K562 (cell line): ENCODE results near the gene LTBP1. TPM values are rescaled to one million over a fixed set of nuclear protein-coding genes. Genes with fewer than 3 reads are reported as not detected.

Source experiments
- ATAC-seq: fragments of 200-7000 bp; cut with Tn5 transposase; 3 replicates; pipeline ENCODE4 v1.9.1; 2020; ENCODE audit warnings: moderate library complexity
- BruUV-seq: library from RNA; stranded (reverse); fragments of 400-500 nt; replicated peaks from 2 replicates; lab custom pipeline; 2021; lab: Mats Ljungman, UMichigan
- CTCF ChIA-PET: fragments of 300-600 bp; formaldehyde crosslinking; extraction: SDS; loops from one replicate; lab custom pipeline; 2021; ENCODE audit warnings: low intra/inter-chr PET ratio; lab: Yijun Ruan, JAX
- POLR2A ChIA-PET: fragments of 300-600, 350-650 bp; sonication (Branson Sonifier 250); formaldehyde crosslinking; extraction: SDS; loops from one replicate; lab custom pipeline; 2021; ENCODE audit warnings: antibody characterized with exemption, inconsistent platforms; lab: Yijun Ruan, JAX
- DNase-seq, 4 experiments: peaks; one replicate each; pipeline versions ENCODE4 v3.0.0 to v3.0.0-alpha.2; 2011 to 2018; ENCODE audit warnings: low spot score in 3 of 4, mixed read lengths in 3 of 4; ENCODE audit errors: extremely low read depth in 1 of 4
- FAIRE-seq: peaks from 2 replicates; lab custom pipeline; 2011; peaks lifted over from hg19 to GRCh38; lab: Jason Lieb, UNC
- H2AFZ ChIP-seq: 2 replicates; pipeline ENCODE4 v1.6.0; 2011; ENCODE audit warnings: low read depth, low read length, control low read depth, inconsistent platforms
- H3K27ac ChIP-seq: fragments of 200-600 bp; 3 replicates; pipeline ENCODE4 v1.8.0; 2011; ENCODE audit warnings: low read depth, mild to moderate bottlenecking, control low read depth, inconsistent platforms, low read length, moderate library complexity, mixed read lengths; ENCODE audit errors: extremely low read depth
- H3K27me3 ChIP-seq, 2 experiments: fragments of 300-600 bp in 1 of 2; 2 replicates in 1 of 2; 3 replicates in 1 of 2; pipeline versions ENCODE4 v1.6.0 to v1.8.0; 2011; ENCODE audit warnings: inconsistent platforms in 2 of 2, low read length in 2 of 2, mild to moderate bottlenecking in 1 of 2, mixed read lengths in 1 of 2, moderate library complexity in 1 of 2; ENCODE audit not compliant: control insufficient read depth in 2 of 2, insufficient read depth in 2 of 2
- H3K36me3 ChIP-seq: fragments of 300-600 bp; 3 replicates; pipeline ENCODE4 v1.8.0; 2011; ENCODE audit warnings: mild to moderate bottlenecking, low read length, inconsistent platforms; ENCODE audit not compliant: control insufficient read depth, insufficient read depth
- H3K4me1 ChIP-seq, 2 experiments: fragments of 200-600 bp in 1 of 2; replicated peaks in 1 of 2; 2 replicates in 1 of 2; 3 replicates in 1 of 2; pipeline versions ENCODE4 v1.5.1 to v1.8.0; 2011; ENCODE audit warnings: inconsistent platforms in 2 of 2, low read length in 2 of 2, mild to moderate bottlenecking in 1 of 2, mixed read lengths in 1 of 2, moderate library complexity in 1 of 2; ENCODE audit not compliant: control insufficient read depth in 2 of 2, insufficient read depth in 2 of 2
- H3K4me2 ChIP-seq: 2 replicates; pipeline ENCODE4 v1.6.1; 2011; ENCODE audit warnings: low read length, control low read depth, inconsistent platforms, mixed read lengths; ENCODE audit not compliant: insufficient read depth
- H3K4me3 ChIP-seq: fragments of 200-600 bp; sonication (generic), shearing (Covaris generic); 2 replicates; pipeline ENCODE4 v1.5.1; 2016; ENCODE audit warnings: control low read depth, inconsistent platforms
- H3K79me2 ChIP-seq: fragments of 200-600 bp; 3 replicates; pipeline ENCODE4 v1.8.0; 2011; ENCODE audit warnings: low read length, inconsistent platforms; ENCODE audit not compliant: control insufficient read depth, insufficient read depth
- H3K9ac ChIP-seq, 2 experiments: 2 replicates each; pipeline versions ENCODE4 v1.6.0 to v1.6.1; 2011; ENCODE audit warnings: low read depth in 2 of 2, low read length in 2 of 2, control low read depth in 1 of 2, inconsistent platforms in 1 of 2, mild to moderate bottlenecking in 1 of 2, mixed read lengths in 1 of 2; ENCODE audit not compliant: insufficient read depth in 1 of 2
- H3K9me1 ChIP-seq: one replicate; pipeline ENCODE4 v1.6.0; 2011; ENCODE audit warnings: inconsistent platforms, mild to moderate bottlenecking, low read length, moderate library complexity; ENCODE audit not compliant: control insufficient read depth, insufficient read depth
- H3K9me3 ChIP-seq: replicated peaks from 2 replicates; pipeline ENCODE4 v1.5.1; 2011; ENCODE audit warnings: low read depth, low read length, inconsistent platforms; ENCODE audit not compliant: control insufficient read depth, insufficient read depth
- H4K20me1 ChIP-seq: replicated peaks from 2 replicates; pipeline ENCODE4 v1.6.1; 2011; ENCODE audit warnings: low read length, inconsistent platforms, mixed read lengths; ENCODE audit not compliant: control insufficient read depth, insufficient read depth
- CBFA2T3 ChIP-seq: fragments of 450-650 bp; IDR thresholded peaks from 2 replicates; pipeline ENCODE4 v1.6.1; 2017
- CCNT2 ChIP-seq: IDR thresholded peaks from 2 replicates; pipeline ENCODE4 v1.6.1; 2011; ENCODE audit warnings: borderline replicate concordance, low read depth, mild to moderate bottlenecking, moderate library complexity, mixed read lengths, low read length; ENCODE audit not compliant: insufficient read length; ENCODE audit errors: extremely low read depth
- GATA2 ChIP-seq: sonication (generic); formaldehyde crosslinking; IDR thresholded peaks from 2 replicates; pipeline ENCODE4 v1.4.0; 2020; ENCODE audit warnings: mild to moderate bottlenecking, missing genetic modification reagents
- HCFC1 ChIP-seq: IDR thresholded peaks from 2 replicates; pipeline ENCODE4 v1.6.1; 2012; ENCODE audit warnings: low read depth, low read length, improper control_type of control experiment
- JUN ChIP-seq, 2 experiments: sonication (generic) in 1 of 2; formaldehyde crosslinking in 1 of 2; IDR thresholded peaks; 2 replicates each; pipeline versions ENCODE4 v1.6.1 to v1.8.0; 2012 to 2022; ENCODE audit warnings: borderline replicate concordance in 2 of 2, mild to moderate bottlenecking in 2 of 2, improper control_type of control experiment in 1 of 2, low read depth in 1 of 2, low read length in 1 of 2, missing genetic modification reagents in 1 of 2
- KLF10 ChIP-seq: fragments of 250-450 bp; sonication (Bioruptor Pico); IDR thresholded peaks from 2 replicates; pipeline ENCODE4 v1.6.1; 2021; ENCODE audit warnings: matching md5 sums
- MXI1 ChIP-seq: IDR thresholded peaks from 2 replicates; pipeline ENCODE4 v1.6.1; 2011; ENCODE audit warnings: low read depth, mild to moderate bottlenecking, improper control_type of control experiment, low read length
- NFE2L1 ChIP-seq: fragments of 450-650 bp; IDR thresholded peaks from 2 replicates; pipeline ENCODE4 v1.6.1; 2016; ENCODE audit warnings: missing genetic modification characterization, low read depth, mild to moderate bottlenecking, missing compliant biosample characterization, moderate library complexity, borderline replicate concordance
- SNAPC5 ChIP-seq: fragments of 250-450 bp; sonication (Bioruptor Pico); IDR thresholded peaks from 2 replicates; pipeline ENCODE4 v1.8.0; 2021; ENCODE audit warnings: moderate library complexity, mild to moderate bottlenecking, inconsistent platforms
- ZNF133 ChIP-seq: fragments of 250-450 bp; sonication (Bioruptor Pico); IDR thresholded peaks from 2 replicates; pipeline ENCODE4 v1.4.0; 2020; ENCODE audit warnings: mild to moderate bottlenecking
- ZNF134 ChIP-seq: fragments of 250-450 bp; sonication (Bioruptor Pico); conservative IDR thresholded peaks from 2 replicates; pipeline ENCODE4 v1.4.0; 2020
- ZNF436 ChIP-seq: fragments of 250-450, 450-650 bp; sonication (Bioruptor Pico); formaldehyde crosslinking; IDR thresholded peaks from 2 replicates; pipeline ENCODE4 v1.7.0; 2020; ENCODE audit warnings: mild to moderate bottlenecking
- ZNF583 ChIP-seq: fragments of 250-450 bp; sonication (Bioruptor Pico); IDR thresholded peaks from 2 replicates; pipeline ENCODE4 v1.4.0; 2020
- ZNF830 ChIP-seq: fragments of 250-450 bp; sonication (Bioruptor Pico); IDR thresholded peaks from 2 replicates; pipeline ENCODE4 v1.5.0; 2021; ENCODE audit warnings: mild to moderate bottlenecking
- WGBS: fragments of 100-300 bp; shearing (Covaris generic); methylation state at CpG from one replicate; pipeline ENCODE4 v1.1.6; 2016; ENCODE audit warnings: low coverage, mixed read lengths; ENCODE audit not compliant: insufficient coverage; ENCODE audit errors: missing lambda C conversion rate; 5-methylcytosine and 5-hydroxymethylcytosine counted together
- in situ Hi-C: fragments of 300-500 bp; cut with MboI; formaldehyde crosslinking; loops from 4 replicates; pipeline ENCODE4 v1.15.0; 2018; ENCODE audit warnings: inconsistent platforms, mixed read lengths
- intact Hi-C: fragments of 100-400 bp; cut with micrococcal nuclease; formaldehyde crosslinking; loops from 2 replicates; pipeline ENCODE4 v1.14.2; 2022
- polyA plus RNA-seq, 8 experiments: library from polyadenylated mRNA; depleted of rRNA in 4 of 8; stranded (reverse) in 5 of 8; unstranded in 3 of 8; fragments of >200 nt; fragmentation: Nextera tagmentation in 2 of 8; fragmentation: Illumina TruSeq in 1 of 8; extraction: Ambion mirVana in 2 of 8; extraction: Trizol in 1 of 8; gene quantifications; 2 replicates each; pipeline versions ENCODE4 v1.2.1 to v1.2.3, GENCODE V29; 2011 to 2014; ENCODE audit warnings: inconsistent platforms in 1 of 8, missing spikeins in 1 of 8
- total RNA-seq, 7 experiments: library from RNA; depleted of rRNA in 6 of 7; stranded (reverse); fragments of >200 nt in 6 of 7; fragmentation: Illumina TruSeq in 2 of 7; extraction: Trizol in 2 of 7; gene quantifications; 2 replicates each; pipeline versions ENCODE4 v1.2.1 to v1.2.3, GENCODE V29; 2011 to 2021; ENCODE audit warnings: low replicate concordance in 1 of 7
- TF ChIP-seq, protein P1 (sequence below): sonication (generic); formaldehyde crosslinking; IDR thresholded peaks from 2 replicates; pipeline ENCODE4 v1.9.0; 2022; ENCODE audit warnings: mild to moderate bottlenecking, missing genetic modification reagents

The LTBP1 gene
- total and polyA plus RNA-seq, 9 of the 15 experiments (the other 6 are each of a cell fraction or from before 2014, with no cell fraction given) = 3.6 to 16.4 (median 8.5) TPM

DNA sequence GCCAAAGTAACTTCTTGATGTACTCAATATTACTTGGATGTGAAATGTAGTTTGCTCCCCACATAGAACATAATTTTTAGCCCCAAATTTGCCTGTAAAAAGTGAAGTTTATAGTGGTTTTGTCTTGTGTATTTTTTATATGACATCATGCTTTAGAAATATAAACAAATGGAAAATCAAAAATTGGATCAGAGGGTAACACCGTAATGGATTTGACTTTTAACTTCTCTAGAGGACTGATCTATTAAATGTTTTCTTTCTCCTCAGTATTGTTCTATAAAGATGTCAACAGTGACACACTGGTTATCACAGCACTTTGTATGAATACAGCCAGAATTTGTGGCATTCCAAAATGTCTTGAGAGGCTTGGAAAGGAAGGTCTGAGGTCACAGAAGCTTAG lies 484.1 kb downstream of the LTBP1 start (continued):
- TF ChIP-seq JUN (IDR thresholded peaks at IDR 0.05; ENCODE audit: borderline replicate concordance, low read depth, low read length) (no peak), JUN (CRISPR knock-in tag; IDR thresholded peaks at IDR 0.05; ENCODE audit: borderline replicate concordance) (no peak), KLF10 (CRISPR knock-in tag) (no peak), HCFC1 (no peak), MXI1 (no peak), NFE2L1 (tag) (no peak)
- TF ChIP-seq, protein P1, sequence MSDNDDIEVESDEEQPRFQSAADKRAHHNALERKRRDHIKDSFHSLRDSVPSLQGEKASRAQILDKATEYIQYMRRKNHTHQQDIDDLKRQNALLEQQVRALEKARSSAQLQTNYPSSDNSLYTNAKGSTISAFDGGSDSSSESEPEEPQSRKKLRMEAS = no peak

GRCh38 chr2:33432871-33433270 lies 486.1 kb downstream of the LTBP1 start:
- TF ChIP-seq ZNF583 (CRISPR knock-in tag) (no peak), GATA2 (CRISPR knock-in tag) (no peak), SNAPC5 (no peak), ZNF830 (CRISPR knock-in tag) (no peak), ZNF436 (CRISPR knock-in tag) (no peak), ZNF133 (CRISPR knock-in tag) (no peak), CBFA2T3 (no peak), CCNT2 (no peak), ZNF134 (CRISPR knock-in tag) (no peak)
- POLR2A ChIA-PET = no interaction called here
- intact Hi-C loops = no loop called here
- H3K27me3 ChIP-seq = no peaks in the 10 kb centered on the region
- no peak overlapping the region for H3K27ac ChIP-seq
- H3K79me2 ChIP-seq = no peaks in the 10 kb centered on the region
- WGBS = 49% methylated on average over 2 of the region's 2 CpGs
- no peak overlapping the region for H3K4me2 ChIP-seq
- H3K4me1 ChIP-seq = peaks cover 0 to 9% of the 10 kb centered on the region in 2 experiments; a peak in 2 of 5 replicates
- no peak overlapping the region for H3K9ac ChIP-seq
- no peaks in the 10 kb centered on the region for H4K20me1 ChIP-seq
- DNase-seq (no peak), ATAC-seq (no peak), FAIRE-seq (no peak)
- CTCF ChIA-PET = no interaction called here
- no peaks in the 10 kb centered on the region for H3K36me3 ChIP-seq
- no peak overlapping the region for H3K4me3 ChIP-seq
- H3K9me3 ChIP-seq = no peaks in the 10 kb centered on the region
- no peaks in the 10 kb centered on the region for H3K9me1 ChIP-seq
- BruUV-seq = no TSS peak
- in situ Hi-C loops = no loop called here
- no peak overlapping the region for H2AFZ ChIP-seq
